Large intestine (tissue), 12 donors: ENCODE measurements around the gene LRP3. TPM values are rescaled to one million over a fixed set of nuclear protein-coding genes. Genes with fewer than 3 reads are reported as not detected.
"Not testable (repeated sequence)": the region's sequence is repeated elsewhere in the genome, so short reads cannot be mapped to it uniquely, and the experiment has no call there.

Experiments used
- DNase-seq, 2 donors: peaks; one replicate each; pipeline versions ENCODE4 v3.0.0 to v3.0.0-alpha.2; 2013
- H3K27ac ChIP-seq: one replicate; pipeline ENCODE4 v1.5.1; 2013; ENCODE audit warnings: low read length
- H3K27me3 ChIP-seq: 2 replicates; pipeline ENCODE4 v1.6.1; 2013; ENCODE audit warnings: low read length; ENCODE audit not compliant: control insufficient read depth, insufficient read depth
- H3K36me3 ChIP-seq: 2 replicates; pipeline ENCODE4 v1.6.1; 2013; ENCODE audit warnings: low read length; ENCODE audit not compliant: control insufficient read depth, insufficient read depth
- H3K4me1 ChIP-seq: one replicate; pipeline ENCODE4 v1.6.1; 2013; ENCODE audit warnings: low read length; ENCODE audit not compliant: control insufficient read depth, insufficient read depth
- H3K4me3 ChIP-seq: one replicate; pipeline ENCODE4 v1.5.1; 2013; ENCODE audit warnings: low read length
- H3K9me3 ChIP-seq: one replicate; pipeline ENCODE4 v1.6.1; 2013; ENCODE audit warnings: mild to moderate bottlenecking, low read depth, low read length, moderate library complexity; ENCODE audit not compliant: control insufficient read depth
- WGBS: methylation state at CpG from one replicate; pipeline ENCODE4 v1.1.5; 2013; ENCODE audit warnings: low lambda C conversion rate; ENCODE audit not compliant: insufficient coverage; 5-methylcytosine and 5-hydroxymethylcytosine counted together
- long read RNA-seq, 11 donors: transcript quantifications; one replicate each; lab custom pipeline, GENCODE V29; 2026
- polyA plus RNA-seq: library from polyadenylated mRNA; unstranded; fragments of 120-200 nt; gene quantifications from one replicate; pipeline ENCODE4 v1.2.1, GENCODE V29; 2013

LRP3 gene, protein sequence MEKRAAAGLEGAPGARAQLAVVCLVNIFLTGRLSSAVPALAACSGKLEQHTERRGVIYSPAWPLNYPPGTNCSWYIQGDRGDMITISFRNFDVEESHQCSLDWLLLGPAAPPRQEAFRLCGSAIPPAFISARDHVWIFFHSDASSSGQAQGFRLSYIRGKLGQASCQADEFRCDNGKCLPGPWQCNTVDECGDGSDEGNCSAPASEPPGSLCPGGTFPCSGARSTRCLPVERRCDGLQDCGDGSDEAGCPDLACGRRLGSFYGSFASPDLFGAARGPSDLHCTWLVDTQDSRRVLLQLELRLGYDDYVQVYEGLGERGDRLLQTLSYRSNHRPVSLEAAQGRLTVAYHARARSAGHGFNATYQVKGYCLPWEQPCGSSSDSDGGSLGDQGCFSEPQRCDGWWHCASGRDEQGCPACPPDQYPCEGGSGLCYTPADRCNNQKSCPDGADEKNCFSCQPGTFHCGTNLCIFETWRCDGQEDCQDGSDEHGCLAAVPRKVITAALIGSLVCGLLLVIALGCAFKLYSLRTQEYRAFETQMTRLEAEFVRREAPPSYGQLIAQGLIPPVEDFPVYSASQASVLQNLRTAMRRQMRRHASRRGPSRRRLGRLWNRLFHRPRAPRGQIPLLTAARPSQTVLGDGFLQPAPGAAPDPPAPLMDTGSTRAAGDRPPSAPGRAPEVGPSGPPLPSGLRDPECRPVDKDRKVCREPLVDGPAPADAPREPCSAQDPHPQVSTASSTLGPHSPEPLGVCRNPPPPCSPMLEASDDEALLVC
- 37.8 TPM for polyA plus RNA-seq
- long read RNA-seq, donor 1, transcript LRP3-201 (7 exons, 3,807 nt) = major isoform, 10 of 15 reads
- long read RNA-seq, donor 1, transcript LRP3-203 (3 exons, 3,278 nt) = minor isoform, 5 of 15 reads
- long read RNA-seq, donor 1, partial matches to known transcripts = 0 of 15 reads
- long read RNA-seq, donor 1, other reads (novel, unspliced or antisense) = 0 of 15 reads
- long read RNA-seq, donor 2, transcript LRP3-203 (3 exons, 3,278 nt) = minor isoform, 13 of 74 reads
- long read RNA-seq, donor 2, transcript LRP3-201 (7 exons, 3,807 nt) = major isoform, 17 of 74 reads
- long read RNA-seq, donor 2, partial matches to known transcripts = 24 of 74 reads
- long read RNA-seq, donor 2, other reads (novel, unspliced or antisense) = 19 of 74 reads
- long read RNA-seq, donor 3 = 0 reads
- long read RNA-seq, donor 4, partial matches to known transcripts = 0 of 5 reads
- long read RNA-seq, donor 4, other reads (novel, unspliced or antisense) = 0 of 5 reads
- long read RNA-seq, donor 5, transcript LRP3-201 (7 exons, 3,807 nt) = major isoform, 7 of 9 reads
- long read RNA-seq, donor 5, partial matches to known transcripts = 0 of 9 reads
- long read RNA-seq, donor 5, other reads (novel, unspliced or antisense) = 0 of 9 reads
- long read RNA-seq, donor 6, transcript LRP3-201 (7 exons, 3,807 nt) = major isoform, 22 of 27 reads
- long read RNA-seq, donor 6, partial matches to known transcripts = 0 of 27 reads
- long read RNA-seq, donor 6, other reads (novel, unspliced or antisense) = 0 of 27 reads
- long read RNA-seq, donor 7, transcript LRP3-201 (7 exons, 3,807 nt) = major isoform, 10 of 12 reads
- long read RNA-seq, donor 7, partial matches to known transcripts = 0 of 12 reads
- long read RNA-seq, donor 7, other reads (novel, unspliced or antisense) = 0 of 12 reads
- long read RNA-seq, donor 8, transcript LRP3-201 (7 exons, 3,807 nt) = minor isoform, 5 of 14 reads
- long read RNA-seq, donor 8, transcript LRP3-203 (3 exons, 3,278 nt) = major isoform, 9 of 14 reads
- long read RNA-seq, donor 8, partial matches to known transcripts = 0 of 14 reads
- long read RNA-seq, donor 8, other reads (novel, unspliced or antisense) = 0 of 14 reads
- long read RNA-seq, donor 9, transcript LRP3-201 (7 exons, 3,807 nt) = major isoform, 5 of 8 reads
- long read RNA-seq, donor 9, partial matches to known transcripts = 0 of 8 reads
- long read RNA-seq, donor 9, other reads (novel, unspliced or antisense) = 0 of 8 reads
- long read RNA-seq, donor 10, transcript LRP3-203 (3 exons, 3,278 nt) = minor isoform, 7 of 23 reads
- long read RNA-seq, donor 10, transcript LRP3-201 (7 exons, 3,807 nt) = major isoform, 16 of 23 reads
- long read RNA-seq, donor 10, partial matches to known transcripts = 0 of 23 reads
- long read RNA-seq, donor 10, other reads (novel, unspliced or antisense) = 0 of 23 reads
- long read RNA-seq, donor 11, transcript LRP3-201 (7 exons, 3,807 nt) = major isoform, 13 of 14 reads
- long read RNA-seq, donor 11, partial matches to known transcripts = 0 of 14 reads
- long read RNA-seq, donor 11, other reads (novel, unspliced or antisense) = 0 of 14 reads

DNA sequence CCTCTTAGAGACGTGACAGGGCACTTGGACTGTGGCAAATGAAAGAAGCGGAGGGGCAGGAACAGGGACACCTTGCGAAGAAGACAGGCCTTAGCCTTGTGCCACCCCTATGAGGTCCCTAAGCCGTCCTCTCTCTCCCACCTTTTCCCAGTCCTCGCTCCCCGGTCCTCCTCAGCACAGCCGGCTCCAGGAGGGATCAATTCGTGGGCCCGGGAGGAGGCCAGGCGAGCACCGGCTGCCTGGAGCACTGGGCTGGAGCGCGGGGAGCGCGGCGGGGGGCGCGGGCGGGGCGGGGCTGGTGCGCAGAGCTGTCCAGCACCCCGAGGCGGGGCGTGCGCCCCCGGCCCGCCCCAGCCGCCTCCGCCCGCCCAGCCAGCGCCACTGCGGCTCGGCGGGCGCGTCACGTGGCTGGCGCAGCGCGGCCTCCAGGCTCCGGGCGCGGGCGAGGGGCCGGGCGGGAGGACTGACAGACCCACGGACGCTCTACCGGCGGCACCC is at the start of gene LRP3:
TSS of gene LRP3 (plus strand) at position 466 of the 498 bp plus-strand sequence. CDS start 456 bp downstream, outside the sequence.
- H3K36me3 ChIP-seq = peaks cover 22% of the 10 kb centered on the region
- no CpG with 5 or more reads among the region's 50 CpGs for WGBS
- peaks cover 17% of the 10 kb centered on the region for H3K4me1 ChIP-seq
- peak in 1 of 2 donors; percentile 66 for DNase-seq
- H3K4me3 ChIP-seq = peak within 1 kb of the TSS; percentile 66
- no peaks in the 10 kb centered on the region for H3K9me3 ChIP-seq
- no peaks in the 10 kb centered on the region for H3K27me3 ChIP-seq
- peak within 1 kb of the TSS; percentile 55 for H3K27ac ChIP-seq

DNA sequence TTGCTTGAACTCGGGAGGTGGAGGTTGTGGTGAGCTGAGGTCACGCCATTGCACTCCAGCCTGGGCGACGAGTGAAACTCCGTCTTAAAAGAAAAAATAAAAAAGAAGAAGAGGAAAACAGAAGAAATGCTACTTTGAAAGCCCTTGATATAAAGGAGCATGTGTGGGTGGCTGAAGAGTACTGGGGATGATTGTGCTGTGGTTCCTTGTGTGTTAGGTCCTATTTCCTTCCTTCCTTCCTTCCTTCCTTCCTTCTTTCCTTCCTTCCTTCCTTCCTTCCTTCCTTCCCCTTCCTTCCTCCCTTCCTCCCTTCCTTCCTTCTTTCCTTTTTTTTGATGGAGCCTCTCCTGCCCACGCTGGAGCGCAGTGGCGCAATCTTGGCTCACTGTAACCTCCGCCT is 47.9 kb upstream of the LRP3 start:
- no peak for DNase-seq
- Histone ChIP-seq H3K4me1 (no peaks in the 10 kb centered on the region), H3K36me3 (no peaks in the 10 kb centered on the region), H3K4me3 (no peak overlapping the region), H3K27ac (no peak overlapping the region), H3K27me3 (no peaks in the 10 kb centered on the region), H3K9me3 (no peaks in the 10 kb centered on the region)
- WGBS = no CpG with 5 or more reads among the region's 9 CpGs

DNA sequence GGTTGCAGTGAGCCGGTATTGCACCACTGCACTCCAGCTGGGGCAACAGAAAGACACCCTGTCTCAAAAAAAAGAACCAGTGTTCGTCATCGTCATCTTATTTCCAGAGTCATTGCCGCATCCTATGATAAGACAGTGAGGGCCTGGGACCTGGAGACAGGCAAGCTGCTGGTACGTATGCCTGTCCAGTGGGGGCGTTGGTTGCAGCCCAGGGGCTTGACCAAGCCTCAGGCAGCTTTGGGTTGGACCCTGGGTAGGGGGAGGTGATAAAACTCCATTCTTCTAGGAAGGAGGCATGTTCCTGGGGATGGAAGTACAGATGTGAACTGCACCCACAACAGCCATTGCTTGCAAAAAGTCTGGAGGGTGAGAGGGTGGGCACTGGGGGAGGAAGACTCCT is 46.6 kb upstream of the LRP3 start:
- H3K4me3 ChIP-seq = no peak overlapping the region
- WGBS = no CpG with 5 or more reads among the region's 6 CpGs
- H3K36me3 ChIP-seq = no peaks in the 10 kb centered on the region
- H3K27me3 ChIP-seq = no peaks in the 10 kb centered on the region
- no peak for DNase-seq
- H3K4me1 ChIP-seq = no peaks in the 10 kb centered on the region
- no peaks in the 10 kb centered on the region for H3K9me3 ChIP-seq
- no peak overlapping the region for H3K27ac ChIP-seq

- Histone ChIP-seq H3K27me3 (no peaks in the 10 kb centered on the region), H3K4me3 (no peak overlapping the region), H3K36me3 (no peaks in the 10 kb centered on the region), H3K27ac (no peak overlapping the region), H3K4me1 (no peaks in the 10 kb centered on the region), H3K9me3 (no peaks in the 10 kb centered on the region)
- WGBS = no CpG with 5 or more reads among the region's 14 CpGs
- no peak for DNase-seq
These were observed 43.1 kb upstream of the LRP3 start for GRCh38 chr19:33150852-33151518.

DNA sequence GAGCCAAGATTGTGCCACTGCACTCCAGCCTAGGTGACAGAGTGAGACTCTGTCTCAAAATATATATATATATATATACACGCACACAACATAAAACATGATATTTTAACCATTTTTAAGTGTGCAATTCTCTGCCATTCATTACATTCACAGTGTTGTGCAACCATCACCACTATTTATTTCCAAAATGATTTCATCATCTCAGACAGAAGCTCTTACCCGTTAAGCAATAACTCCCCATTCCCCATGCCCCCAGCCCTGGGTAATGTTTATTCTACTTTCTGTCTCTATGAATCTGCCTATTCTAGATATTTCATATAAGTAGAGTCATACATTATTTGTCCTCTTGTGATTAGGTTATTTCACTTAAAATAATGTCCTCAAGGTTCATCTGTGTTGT is 42.0 kb upstream of the LRP3 start:
- no peak for DNase-seq
- Histone ChIP-seq H3K9me3 (no peaks in the 10 kb centered on the region), H3K4me3 (no peak overlapping the region), H3K27me3 (no peaks in the 10 kb centered on the region), H3K36me3 (no peaks in the 10 kb centered on the region), H3K4me1 (no peaks in the 10 kb centered on the region), H3K27ac (no peak overlapping the region)
- no CpG with 5 or more reads among the region's 2 CpGs for WGBS

GRCh38 chr19:33152625-33153024 is 41.5 kb upstream of the LRP3 start:
- H3K4me3 ChIP-seq, DNase-seq, H3K27ac ChIP-seq, H3K4me1 ChIP-seq, H3K36me3 ChIP-seq, H3K9me3 ChIP-seq, H3K27me3 ChIP-seq: not testable (repeated sequence)
- WGBS = no CpG with 5 or more reads among the region's 4 CpGs

DNA sequence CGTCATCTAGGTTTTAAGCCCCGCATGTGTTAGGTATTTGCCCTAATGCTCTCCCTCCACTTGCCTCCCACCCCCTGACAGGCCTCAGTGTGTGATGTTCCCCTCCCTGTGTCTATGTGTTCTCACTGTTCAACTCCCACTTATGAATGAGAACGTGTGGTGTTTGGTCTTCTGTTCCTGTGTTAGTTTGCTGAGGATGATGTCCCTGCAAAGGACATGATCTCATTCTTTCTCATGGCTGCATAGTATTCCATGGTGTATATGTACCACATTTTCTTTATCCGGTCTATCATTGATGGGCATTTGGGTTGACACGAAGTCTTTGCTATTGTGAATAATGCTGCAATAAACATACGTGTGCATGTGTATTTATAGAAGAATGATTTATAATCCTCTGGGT is 39.8 kb upstream of the LRP3 start:
- DNase-seq, H3K36me3 ChIP-seq, H3K4me3 ChIP-seq, H3K4me1 ChIP-seq, H3K27me3 ChIP-seq, H3K9me3 ChIP-seq, H3K27ac ChIP-seq: not testable (repeated sequence)
- WGBS = 90% methylated on average over 2 of the region's 6 CpGs

DNA sequence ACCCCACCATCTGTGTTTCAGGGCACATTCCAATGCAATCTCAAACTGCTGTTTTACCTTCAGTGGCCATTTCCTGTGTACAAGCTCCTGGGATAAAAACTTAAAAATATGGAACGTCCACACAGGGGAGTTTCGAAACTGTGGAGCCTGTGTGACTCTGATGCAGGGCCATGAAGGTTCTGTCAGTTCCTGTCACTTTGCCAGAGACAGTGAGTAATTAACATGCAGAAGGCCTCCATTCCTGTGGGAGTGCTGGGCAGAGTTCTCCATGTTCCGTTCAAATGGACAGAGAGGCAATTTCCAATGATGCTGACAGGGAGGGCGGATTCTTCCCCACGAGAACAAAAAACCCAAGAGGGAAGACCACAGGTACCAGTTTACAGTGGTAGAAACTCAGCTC is 37.8 kb upstream of the LRP3 start:
- no peaks in the 10 kb centered on the region for H3K27me3 ChIP-seq
- H3K4me3 ChIP-seq = no peak overlapping the region
- no peaks in the 10 kb centered on the region for H3K9me3 ChIP-seq
- no peak overlapping the region for H3K27ac ChIP-seq
- DNase-seq = no peak
- no peaks in the 10 kb centered on the region for H3K4me1 ChIP-seq
- no peaks in the 10 kb centered on the region for H3K36me3 ChIP-seq
- WGBS = no CpG with 5 or more reads among the region's 5 CpGs
